SW 1271 (cell line): ENCODE data around the gene RGS6.

Experiments used
- DNase-seq, 2 experiments: peaks; one replicate each; lab custom pipeline; 2025; lab: John Stamatoyannopoulos, UW

Gene RGS6

GRCh38 chr14:72554994-72555608 lies 622.9 kb downstream of the RGS6 start:
- no peak for DNase-seq

- no peak for DNase-seq
Observed at GRCh38 chr14:72555609-72556000, 623.4 kb downstream of the RGS6 start.

GRCh38 chr14:72557671-72558070 lies 625.4 kb downstream of the RGS6 start:
- no peak for DNase-seq

GRCh38 chr14:72558721-72559120 lies 626.5 kb downstream of the RGS6 start:
- DNase-seq: no peak

- DNase-seq: no peak
Observed at GRCh38 chr14:72559202-72559601, 627.0 kb downstream of the RGS6 start.

GRCh38 chr14:72559669-72560255 lies 627.5 kb downstream of the RGS6 start:
- DNase-seq: no peak

GRCh38 chr14:72560331-72560730 lies 628.1 kb downstream of the RGS6 start:
- no peak for DNase-seq

- no peak for DNase-seq
Observed at GRCh38 chr14:72560889-72561493, 628.8 kb downstream of the RGS6 start.

GRCh38 chr14:72562300-72562699 lies 630.1 kb downstream of the RGS6 start:
- DNase-seq: no peak

GRCh38 chr14:72563676-72564075 lies 631.4 kb downstream of the RGS6 start:
- no peak for DNase-seq

GRCh38 chr14:72565149-72565559 lies 632.9 kb downstream of the RGS6 start:
- DNase-seq: no peak

GRCh38 chr14:72565917-72566316 lies 633.7 kb downstream of the RGS6 start:
- no peak for DNase-seq

GRCh38 chr14:72567226-72567625 lies 635.0 kb downstream of the RGS6 start:
- no peak for DNase-seq

GRCh38 chr14:72568296-72568992 lies 636.2 kb downstream of the RGS6 start:
- DNase-seq: no peak

- no peak for DNase-seq
Observed at GRCh38 chr14:72573725-72574417, 641.6 kb downstream of the RGS6 start.

- no peak for DNase-seq
Observed at GRCh38 chr14:72574715-72575114, 642.5 kb downstream of the RGS6 start.

- DNase-seq: no peak
Observed at GRCh38 chr14:72576258-72576657, 644.0 kb downstream of the RGS6 start.

- no peak for DNase-seq
Observed at GRCh38 chr14:72577521-72577920, 645.3 kb downstream of the RGS6 start.

GRCh38 chr14:72578514-72578913 lies 646.3 kb downstream of the RGS6 start:
- DNase-seq: no peak

- DNase-seq: no peak
Observed at GRCh38 chr14:72582582-72582981, 650.4 kb downstream of the RGS6 start.

GRCh38 chr14:72583316-72584272 lies 651.4 kb downstream of the RGS6 start:
- no peak for DNase-seq
